HEK293T (cell line): ENCODE data around the gene RAPGEF1.

Source experiments
- ELF4 ChIP-seq: fragments of 450-650 bp; IDR thresholded peaks from 2 replicates; pipeline ENCODE4 v1.6.1; 2017; ENCODE audit warnings: antibody characterized with exemption
- FOXA1 ChIP-seq: fragments of 450-650 bp; IDR thresholded peaks from 2 replicates; pipeline ENCODE4 v1.6.1; 2016; ENCODE audit warnings: mild to moderate bottlenecking
- FOXK2 ChIP-seq: fragments of 450-650 bp; IDR thresholded peaks from 2 replicates; pipeline ENCODE4 v1.6.1; 2016; ENCODE audit warnings: mild to moderate bottlenecking
- PKNOX1 ChIP-seq: fragments of 450-650 bp; IDR thresholded peaks from 2 replicates; pipeline ENCODE4 v1.6.1; 2016
- SP1 ChIP-seq: fragments of 450-650 bp; IDR thresholded peaks from 2 replicates; pipeline ENCODE4 v1.6.1; 2017

GRCh38 chr9:131695836-131696460 is 43.9 kb downstream of the RAPGEF1 start:
- no peak for TF ChIP-seq PKNOX1
- TF ChIP-seq FOXA1 = no peak
- TF ChIP-seq FOXK2 = no peak
- no peak for TF ChIP-seq SP1
- TF ChIP-seq ELF4 = no peak
